MM.1S (cell line): ENCODE data around the gene C8A.

Experiments used
- DNase-seq: peaks from one replicate; pipeline ENCODE4 v3.0.0-alpha.2; 2015
- H2AFZ ChIP-seq: fragments of 300-600 bp; sonication (generic); 2 replicates; pipeline ENCODE4 v1.6.0; 2016; ENCODE audit warnings: antibody characterized with exemption, low read length
- H3F3A ChIP-seq: fragments of 300-600 bp; sonication (generic); 2 replicates; pipeline ENCODE4 v1.6.1; 2016; ENCODE audit warnings: mild to moderate bottlenecking, antibody characterized with exemption, low read length, moderate library complexity, mixed read lengths; ENCODE audit not compliant: insufficient read depth
- H3K27ac ChIP-seq: fragments of 300-600 bp; sonication (generic); 2 replicates; pipeline ENCODE4 v1.5.1; 2016; ENCODE audit warnings: mild to moderate bottlenecking, low read length
- H3K27me3 ChIP-seq: fragments of 300-600 bp; sonication (generic); replicated peaks from 2 replicates; pipeline ENCODE4 v1.6.0; 2016; ENCODE audit warnings: low read length; ENCODE audit not compliant: insufficient read depth
- H3K36me3 ChIP-seq: fragments of 300-600 bp; sonication (generic); replicated peaks from 2 replicates; pipeline ENCODE4 v1.6.1; 2016; ENCODE audit warnings: mild to moderate bottlenecking, low read length, mixed read lengths; ENCODE audit not compliant: insufficient read depth
- H3K4me1 ChIP-seq: fragments of 300-600 bp; sonication (generic); 2 replicates; pipeline ENCODE4 v1.6.1; 2016; ENCODE audit warnings: low read length, mixed read lengths
- H3K4me2 ChIP-seq: fragments of 300-600 bp; sonication (generic); 2 replicates; pipeline ENCODE4 v1.6.0; 2016; ENCODE audit warnings: low read depth, low read length
- H3K4me3 ChIP-seq: fragments of 300-600 bp; sonication (generic); 2 replicates; pipeline ENCODE4 v1.5.1; 2016; ENCODE audit warnings: low read length, mixed read lengths
- H3K79me2 ChIP-seq: fragments of 300-600 bp; sonication (generic); 2 replicates; pipeline ENCODE4 v1.6.1; 2016; ENCODE audit warnings: mixed run types, low read length, mixed read lengths
- H3K9ac ChIP-seq: fragments of 300-600 bp; sonication (generic); 2 replicates; pipeline ENCODE4 v1.6.1; 2016; ENCODE audit warnings: low read length, mixed read lengths
- H3K9me2 ChIP-seq: fragments of 300-600 bp; sonication (generic); replicated peaks from 2 replicates; pipeline ENCODE4 v1.6.1; 2016; ENCODE audit warnings: mild to moderate bottlenecking, low read length, mixed read lengths; ENCODE audit not compliant: insufficient read depth
- H3K9me3 ChIP-seq: fragments of 300-600 bp; sonication (generic); replicated peaks from 2 replicates; pipeline ENCODE4 v1.6.1; 2016; ENCODE audit warnings: mild to moderate bottlenecking, low read length, mixed read lengths; ENCODE audit not compliant: insufficient read depth
- H4K20me1 ChIP-seq: fragments of 300-600 bp; sonication (generic); 2 replicates; pipeline ENCODE4 v1.6.1; 2016; ENCODE audit warnings: mild to moderate bottlenecking, low read length, moderate library complexity, mixed read lengths; ENCODE audit not compliant: insufficient read depth
- EZH2 ChIP-seq: fragments of 300-600 bp; sonication (generic); optimal IDR thresholded peaks from 2 replicates; pipeline ENCODE3; 2017; ENCODE audit warnings: low read depth, mild to moderate bottlenecking, antibody characterized with exemption, low read length, mixed read lengths
- EZH2phosphoT487 ChIP-seq: fragments of 300-600 bp; sonication (generic); IDR thresholded peaks from 2 replicates; pipeline ENCODE4 v1.6.1; 2018; ENCODE audit warnings: antibody characterized with exemption, low read length
- TF ChIP-seq, protein P1 (sequence below): fragments of 300-600 bp; sonication (generic); IDR thresholded peaks from 2 replicates; pipeline ENCODE4 v1.5.1; 2016; ENCODE audit warnings: antibody characterized with exemption, low read length, mixed read lengths

C8A gene

DNA sequence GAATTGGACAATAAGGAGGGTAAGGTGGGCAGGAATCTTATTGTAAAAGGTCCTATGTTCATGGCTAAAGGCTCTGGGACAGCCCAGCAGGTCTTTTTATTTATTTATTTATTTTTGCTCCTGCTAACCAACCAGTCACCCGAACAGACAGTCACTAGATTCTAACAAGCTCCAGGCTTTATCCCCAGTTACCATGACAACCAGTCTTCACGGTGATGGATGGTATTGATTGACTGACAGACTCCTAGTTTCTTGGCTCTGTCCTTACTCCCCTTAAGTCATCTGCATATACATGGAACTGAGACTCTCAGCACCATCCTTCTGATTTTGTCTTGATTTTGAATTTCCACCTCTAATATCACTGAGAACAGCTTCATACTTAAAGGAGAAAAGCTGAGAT is 44.3 kb downstream of the C8A start:
- no peak for DNase-seq
- H3K27me3 ChIP-seq = no peaks in the 10 kb centered on the region
- H3K79me2 ChIP-seq = no peaks in the 10 kb centered on the region
- H3K9me2 ChIP-seq = no peaks in the 10 kb centered on the region
- TF ChIP-seq, protein P1, sequence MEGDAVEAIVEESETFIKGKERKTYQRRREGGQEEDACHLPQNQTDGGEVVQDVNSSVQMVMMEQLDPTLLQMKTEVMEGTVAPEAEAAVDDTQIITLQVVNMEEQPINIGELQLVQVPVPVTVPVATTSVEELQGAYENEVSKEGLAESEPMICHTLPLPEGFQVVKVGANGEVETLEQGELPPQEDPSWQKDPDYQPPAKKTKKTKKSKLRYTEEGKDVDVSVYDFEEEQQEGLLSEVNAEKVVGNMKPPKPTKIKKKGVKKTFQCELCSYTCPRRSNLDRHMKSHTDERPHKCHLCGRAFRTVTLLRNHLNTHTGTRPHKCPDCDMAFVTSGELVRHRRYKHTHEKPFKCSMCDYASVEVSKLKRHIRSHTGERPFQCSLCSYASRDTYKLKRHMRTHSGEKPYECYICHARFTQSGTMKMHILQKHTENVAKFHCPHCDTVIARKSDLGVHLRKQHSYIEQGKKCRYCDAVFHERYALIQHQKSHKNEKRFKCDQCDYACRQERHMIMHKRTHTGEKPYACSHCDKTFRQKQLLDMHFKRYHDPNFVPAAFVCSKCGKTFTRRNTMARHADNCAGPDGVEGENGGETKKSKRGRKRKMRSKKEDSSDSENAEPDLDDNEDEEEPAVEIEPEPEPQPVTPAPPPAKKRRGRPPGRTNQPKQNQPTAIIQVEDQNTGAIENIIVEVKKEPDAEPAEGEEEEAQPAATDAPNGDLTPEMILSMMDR = no peak
- TF ChIP-seq EZH2phosphoT487 = no peak
- no peak for TF ChIP-seq EZH2
- H3K36me3 ChIP-seq = no peaks in the 10 kb centered on the region
- H3K27ac ChIP-seq = no peak overlapping the region
- H3K9me3 ChIP-seq = no peaks in the 10 kb centered on the region
- no peak overlapping the region for H3K4me2 ChIP-seq
- H3K9ac ChIP-seq = no peak overlapping the region
- no peak overlapping the region for H3K4me3 ChIP-seq
- H3K4me1 ChIP-seq = no peaks in the 10 kb centered on the region
- H4K20me1 ChIP-seq = no peaks in the 10 kb centered on the region
- H3F3A ChIP-seq = no peaks in the 10 kb centered on the region
- H2AFZ ChIP-seq = no peak overlapping the region

DNA sequence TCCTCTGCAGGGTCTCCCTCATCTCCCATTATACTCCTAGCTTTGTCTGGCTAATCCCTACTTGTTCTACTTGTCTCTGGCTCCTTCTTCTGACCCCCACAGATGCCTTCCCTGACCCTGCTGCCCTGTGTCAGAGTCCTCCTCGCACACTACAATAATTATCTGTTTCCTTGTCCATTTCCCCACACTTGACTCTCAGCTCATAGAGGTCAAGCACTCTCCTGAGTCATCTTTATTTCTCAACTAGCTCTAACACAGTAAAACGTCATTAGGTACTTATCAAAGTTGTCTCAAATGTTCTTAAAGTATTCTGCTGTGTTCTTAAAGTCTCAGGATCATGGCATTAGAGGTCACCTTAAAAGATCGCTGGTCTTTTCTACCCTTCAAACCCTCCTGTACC is 47.1 kb downstream of the C8A start:
- Histone ChIP-seq H3K27ac (no peak overlapping the region), H2AFZ (no peak overlapping the region), H3K79me2 (no peaks in the 10 kb centered on the region), H3K9me2 (no peaks in the 10 kb centered on the region), H3K4me2 (no peak overlapping the region), H3K4me3 (no peak overlapping the region), H3K36me3 (no peaks in the 10 kb centered on the region), H3K9ac (no peak overlapping the region), H4K20me1 (no peaks in the 10 kb centered on the region), H3K4me1 (no peaks in the 10 kb centered on the region), H3K9me3 (no peaks in the 10 kb centered on the region), H3F3A (no peaks in the 10 kb centered on the region), H3K27me3 (no peaks in the 10 kb centered on the region)
- DNase-seq = no peak
- TF ChIP-seq EZH2phosphoT487 = no peak
- TF ChIP-seq EZH2 = no peak
- TF ChIP-seq, protein P1 = no peak

GRCh38 chr1:56903778-56904177 is 49.2 kb downstream of the C8A start:
- H3K27ac ChIP-seq = no peak overlapping the region
- peaks cover 3% of the 10 kb centered on the region; the same call in 1 of the 2 replicates for H3K4me1 ChIP-seq
- TF ChIP-seq, protein P1 = no peak
- TF ChIP-seq EZH2phosphoT487 (no peak), EZH2 (no peak)
- no peak overlapping the region for H3K4me2 ChIP-seq
- H3K9me2 ChIP-seq = no peaks in the 10 kb centered on the region
- no peaks in the 10 kb centered on the region for H3F3A ChIP-seq
- no peak overlapping the region for H3K4me3 ChIP-seq
- H3K9ac ChIP-seq = no peak overlapping the region
- no peaks in the 10 kb centered on the region for H3K27me3 ChIP-seq
- H3K9me3 ChIP-seq = no peaks in the 10 kb centered on the region
- H3K36me3 ChIP-seq = no peaks in the 10 kb centered on the region
- DNase-seq = no peak
- no peaks in the 10 kb centered on the region for H3K79me2 ChIP-seq
- H4K20me1 ChIP-seq = no peaks in the 10 kb centered on the region
- no peak overlapping the region for H2AFZ ChIP-seq
